Activated CD4-positive, CD25-positive, alpha-beta regulatory T cell treated with anti-CD3 and anti-CD28 coated beads, Interleukin-2, amount 50 U/mL, for 24 hours (primary cell): ENCODE measurements around the gene C2orf92.
"Not testable (repeated sequence)": the region's sequence is repeated elsewhere in the genome, so short reads cannot be mapped to it uniquely, and the experiment has no call there.

Experiments
- ATAC-seq, 2 donors: fragments of 150-1000 bp; cut with Tn5 transposase; one replicate each; pipeline ENCODE4 v1.10.0; 2021; ENCODE audit warnings: mild to moderate bottlenecking in 1 of 2, moderate library complexity in 1 of 2

The C2orf92 gene

GRCh38 chr2:97669448-97669847 lies at the start of gene C2orf92:
TSS of gene C2orf92 (plus strand) at chr2:97669713. CDS start at chr2:97669789, 76 bp downstream.
- no peak for ATAC-seq

DNA sequence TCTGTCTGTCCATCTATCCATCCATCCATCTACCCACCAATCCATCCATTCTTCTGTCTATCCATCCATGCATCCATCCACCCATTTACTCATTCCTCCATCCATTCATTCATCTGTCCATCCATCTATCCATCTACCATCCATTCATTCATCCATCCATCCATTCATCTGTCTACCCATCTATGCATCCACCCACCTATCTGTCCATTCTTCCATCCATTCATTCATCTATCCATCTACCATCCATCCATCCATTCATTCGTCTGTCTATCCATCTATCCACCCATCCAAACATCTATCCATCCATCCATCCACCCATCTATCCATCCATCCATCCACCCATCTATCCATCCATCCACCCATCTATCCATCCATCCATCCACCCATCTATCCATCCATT lies 49.0 kb upstream of the C2orf92 start:
- not testable (repeated sequence) for ATAC-seq

DNA sequence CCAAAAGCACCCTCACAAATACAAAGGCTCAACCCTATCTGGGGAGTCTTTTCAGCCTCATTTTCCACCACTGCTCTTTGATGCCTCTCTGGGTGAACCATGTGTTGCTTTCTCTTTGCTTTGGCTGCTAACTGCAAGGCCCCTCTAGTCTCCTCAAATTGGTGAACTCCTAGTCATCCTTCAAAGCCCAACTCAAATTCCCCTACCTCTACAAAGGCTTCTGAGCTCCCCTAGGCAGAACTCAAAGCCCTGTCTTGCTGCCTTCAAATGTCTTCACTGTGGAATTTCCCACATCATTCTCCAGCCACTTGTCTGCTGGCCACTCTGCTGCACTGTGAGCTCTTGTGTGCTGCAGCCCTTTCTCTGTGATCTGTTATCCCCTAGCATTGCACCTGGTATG lies 46.5 kb upstream of the C2orf92 start:
- ATAC-seq = not testable (repeated sequence)

GRCh38 chr2:97625354-97626048 lies 44.0 kb upstream of the C2orf92 start:
- ATAC-seq = not testable (repeated sequence)

DNA sequence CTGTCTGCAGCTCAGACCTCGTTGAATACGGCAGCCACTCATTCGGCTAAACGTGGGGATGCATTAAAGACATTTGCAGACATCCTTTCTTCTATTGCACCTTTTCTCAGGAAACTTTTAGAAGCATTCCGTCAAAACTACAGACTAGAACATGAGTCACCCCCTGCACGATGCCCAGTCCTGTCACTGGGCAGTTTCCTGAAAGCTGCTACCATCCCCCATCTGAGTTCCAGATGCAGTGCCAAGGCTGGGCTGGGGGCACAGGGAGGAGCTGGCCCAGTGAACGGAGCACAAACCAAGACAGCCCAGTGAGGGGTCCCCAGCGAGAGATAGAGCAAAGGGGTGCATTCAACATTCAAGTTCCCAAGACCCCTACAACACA lies 43.5 kb upstream of the C2orf92 start:
- not testable (repeated sequence) for ATAC-seq

GRCh38 chr2:97644023-97644717 lies 25.3 kb upstream of the C2orf92 start:
- no peak for ATAC-seq

- ATAC-seq = peak; percentile 45 to 52
These were observed 24.3 kb upstream of the C2orf92 start for GRCh38 chr2:97645112-97645694.

DNA sequence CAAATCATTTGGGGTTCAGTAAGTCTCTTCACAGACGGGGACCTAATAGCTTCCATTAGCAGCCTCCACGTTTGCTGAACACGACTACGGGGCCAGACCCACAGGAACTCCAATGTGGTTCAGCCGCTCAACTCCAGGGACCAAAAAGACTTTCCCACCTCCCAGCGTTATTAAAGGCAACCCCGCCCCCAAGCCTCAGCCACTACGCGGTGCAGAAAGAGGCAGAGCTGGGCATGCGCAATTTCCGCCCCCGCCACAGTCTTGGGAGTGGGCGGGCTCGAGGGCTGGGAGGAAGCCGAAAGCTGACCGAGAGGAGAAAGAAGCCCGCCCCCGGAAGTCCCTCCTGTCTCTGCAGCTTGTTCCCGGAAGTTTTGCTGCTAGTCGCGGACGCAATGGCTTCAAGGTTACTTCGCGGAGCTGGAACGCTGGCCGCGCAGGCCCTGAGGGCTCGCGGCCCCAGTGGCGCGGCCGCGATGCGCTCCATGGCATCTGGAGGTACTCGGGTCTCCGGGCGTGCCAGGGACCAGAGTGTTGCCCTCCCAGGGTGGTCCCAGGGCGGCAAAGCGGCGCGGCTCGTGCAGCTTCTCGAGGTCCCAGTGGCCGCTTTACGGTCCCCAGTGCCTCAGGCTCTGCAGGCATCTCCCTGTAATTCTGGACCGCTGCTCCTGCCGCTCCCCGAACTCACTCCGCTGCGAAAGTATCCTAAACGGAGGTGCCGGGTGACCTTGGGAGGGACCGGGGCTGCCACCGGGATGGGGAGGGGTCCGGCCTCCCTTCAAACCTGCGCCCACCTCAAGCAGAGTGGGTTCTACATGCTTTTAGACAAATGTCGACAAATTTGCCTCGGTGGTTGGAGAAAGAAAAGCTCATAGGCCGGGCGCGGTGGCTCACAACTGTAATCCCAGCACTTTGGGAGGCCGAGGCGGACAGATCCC lies 23.6 kb upstream of the C2orf92 start, which contains the start of gene COX5B:
Gene COX5B, plus strand, starts transcription at position 368 of the 935 bp plus-strand sequence. Its CDS starts 25 bp downstream, at position 393.
- peak; percentile 92 to 95 for ATAC-seq

GRCh38 chr2:97646977-97647376 lies 22.5 kb upstream of the C2orf92 start:
- no peak for ATAC-seq

GRCh38 chr2:97651114-97651513 lies 18.4 kb upstream of the C2orf92 start:
- no peak for ATAC-seq

GRCh38 chr2:97653473-97653872 lies 16.0 kb upstream of the C2orf92 start:
- no peak for ATAC-seq

DNA sequence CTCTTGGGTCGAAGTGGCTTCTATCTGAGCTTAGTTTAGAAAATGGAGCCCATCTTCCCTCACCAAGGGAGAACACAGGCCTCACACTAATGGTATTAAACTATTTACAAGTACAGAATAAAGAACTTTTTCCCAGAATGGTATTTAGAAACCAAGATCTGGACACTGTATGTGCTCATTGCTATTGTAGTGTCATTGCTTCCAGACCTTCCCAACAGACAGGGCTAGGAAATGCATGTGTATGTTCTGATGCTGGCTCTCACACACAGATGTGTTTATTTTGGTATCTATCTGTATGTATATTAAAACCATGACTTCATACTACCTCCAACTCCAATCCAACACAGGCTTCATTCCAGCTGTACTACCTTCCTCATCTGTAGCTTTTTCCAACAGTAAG lies 15.6 kb upstream of the C2orf92 start:
- ATAC-seq = no peak

DNA sequence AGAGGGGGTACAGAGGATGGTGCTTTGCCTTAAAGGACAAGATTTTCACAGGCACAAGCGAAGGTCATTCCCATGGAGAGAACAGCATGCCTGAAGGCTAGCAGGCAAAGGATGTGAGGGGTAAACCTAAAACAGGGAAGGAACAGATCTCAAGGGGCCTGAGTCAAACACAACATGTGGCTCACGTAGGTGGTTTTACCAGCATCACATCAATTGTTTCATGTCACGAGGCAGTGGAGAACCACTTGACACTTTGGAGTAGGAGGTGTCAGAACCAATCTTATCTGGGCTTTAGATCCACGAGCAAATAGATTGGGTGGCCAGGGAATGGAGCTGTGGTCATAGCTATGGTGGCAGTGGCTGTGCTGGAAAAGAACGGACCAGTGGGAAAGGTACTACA lies 15.2 kb upstream of the C2orf92 start:
- no peak for ATAC-seq

GRCh38 chr2:97654791-97655190 lies 14.7 kb upstream of the C2orf92 start:
- no peak for ATAC-seq

GRCh38 chr2:97656129-97656755 lies 13.3 kb upstream of the C2orf92 start:
- no peak for ATAC-seq

DNA sequence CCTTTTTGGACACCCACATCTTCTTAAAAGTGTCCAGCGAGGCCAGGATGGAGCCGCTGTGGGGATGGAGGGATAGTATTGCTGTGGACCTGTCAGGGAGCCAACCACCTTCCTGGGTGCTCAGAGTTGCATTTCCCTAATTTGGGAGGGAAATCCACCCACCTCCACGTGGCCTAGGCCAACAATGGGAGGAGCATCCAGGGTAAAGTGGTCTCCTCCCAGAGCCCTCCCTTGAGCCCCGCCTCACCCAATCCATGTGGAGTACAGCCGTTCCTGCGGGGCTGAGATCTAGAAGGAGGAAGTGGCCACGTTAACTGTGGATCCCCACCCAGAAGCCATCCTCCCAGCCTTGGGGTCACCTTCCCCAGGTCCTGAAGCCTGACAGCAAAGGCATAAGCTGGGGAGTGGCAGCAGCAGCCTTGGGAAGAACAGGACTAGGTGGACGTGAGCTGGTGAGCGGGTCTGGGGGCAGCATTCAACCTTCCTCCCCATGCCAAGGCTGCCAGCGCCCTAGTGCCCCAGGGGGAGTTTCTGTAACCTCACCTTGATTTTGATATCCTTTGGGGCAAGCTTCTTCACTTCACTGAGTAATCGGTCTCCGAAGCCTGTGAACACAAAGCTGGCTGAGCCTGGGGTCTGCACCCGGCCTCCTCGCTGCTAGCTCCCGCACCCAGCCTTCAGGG lies 12.5 kb upstream of the C2orf92 start:
- no peak for ATAC-seq

- ATAC-seq = no peak
These were observed 11.4 kb upstream of the C2orf92 start for GRCh38 chr2:97657986-97658690.

GRCh38 chr2:97658691-97659157 lies 10.8 kb upstream of the C2orf92 start:
- ATAC-seq = no peak

DNA sequence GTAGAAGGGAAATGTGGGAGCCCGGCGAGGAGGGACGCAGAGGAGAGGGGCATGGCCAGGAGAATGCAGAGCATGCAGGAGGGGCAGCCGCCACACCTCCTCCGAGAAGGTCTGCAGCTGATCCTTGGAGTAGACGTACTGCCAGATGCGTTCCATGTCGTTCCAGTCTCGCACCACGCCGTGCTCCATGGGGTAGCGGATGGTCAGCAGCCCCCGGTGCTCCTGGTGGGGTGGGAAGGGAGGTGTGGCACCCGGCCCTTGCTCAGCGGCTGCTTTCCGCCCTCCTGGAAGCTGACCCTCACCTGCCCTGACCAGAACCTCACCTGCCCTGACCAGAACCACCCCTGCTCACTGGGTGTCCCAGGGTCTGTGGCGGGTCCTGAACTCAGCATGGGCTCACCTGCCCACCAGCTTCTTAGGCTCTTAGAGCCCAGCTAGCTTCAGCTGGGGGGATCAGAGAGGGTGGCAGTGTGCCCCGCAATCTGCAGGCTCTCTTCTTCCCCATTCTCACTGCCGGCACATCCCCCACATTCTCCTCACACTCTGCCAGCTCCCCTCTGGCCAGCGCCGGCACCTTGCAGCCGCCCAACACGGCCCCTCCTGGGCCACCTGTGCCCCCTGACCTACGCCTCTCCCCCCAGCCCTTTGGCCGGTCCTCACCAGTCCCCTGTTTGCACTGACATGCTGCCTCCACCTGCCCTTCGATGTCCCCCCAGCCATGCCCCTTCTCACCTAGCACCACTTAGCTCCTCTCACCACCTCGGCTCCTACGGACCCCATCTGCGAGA lies 10.1 kb upstream of the C2orf92 start:
- no peak for ATAC-seq
